NCI-H446 treated with DMSO at 0.1 percent for 48 hours (cell line): ENCODE measurements around the gene LBHD1.
"Not testable (repeated sequence)": the region's sequence is repeated elsewhere in the genome, so short reads cannot be mapped to it uniquely, and the experiment has no call there.

Experiments
- DNase-seq: peaks from one replicate; lab custom pipeline; 2025; lab: John Stamatoyannopoulos, UW

LBHD1 gene

GRCh38 chr11:62616957-62617356, 55.1 kb downstream of the LBHD1 start:
- DNase-seq: not testable (repeated sequence)

- DNase-seq: no peak
Observed at GRCh38 chr11:62615521-62615920, 56.5 kb downstream of the LBHD1 start.

GRCh38 chr11:62614275-62614674, 57.8 kb downstream of the LBHD1 start:
- no peak for DNase-seq

DNA sequence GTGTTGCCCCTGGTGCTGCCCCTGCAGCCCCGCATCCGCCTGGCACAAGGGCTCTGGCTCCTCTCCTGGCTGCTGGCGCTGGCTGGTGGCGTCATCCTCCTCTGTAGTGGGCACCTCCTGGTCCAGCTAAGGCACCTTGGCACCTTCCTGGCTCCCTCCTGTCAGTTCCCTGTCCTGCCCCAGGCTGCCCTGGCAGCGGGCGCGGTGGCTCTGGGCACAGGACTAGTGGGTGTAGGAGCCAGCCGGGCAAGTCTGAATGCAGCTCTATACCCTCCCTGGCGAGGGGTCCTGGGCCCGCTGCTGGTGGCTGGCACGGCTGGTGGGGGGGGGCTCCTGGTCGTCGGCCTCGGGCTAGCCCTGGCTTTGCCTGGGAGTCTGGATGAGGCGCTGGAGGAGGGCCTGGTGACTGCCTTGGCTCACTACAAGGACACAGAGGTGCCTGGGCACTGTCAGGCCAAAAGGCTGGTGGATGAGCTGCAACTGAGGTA, 58.7 kb downstream of the LBHD1 start:
- DNase-seq: no peak
